SK-N-SH (cell line): ENCODE data around the gene SFN.

Experiments
- CHD2 ChIP-seq: fragments of 150-350 bp; IDR thresholded peaks from 2 replicates; pipeline ENCODE4 v1.6.1; 2018; ENCODE audit warnings: low read length; ENCODE audit not compliant: partially characterized antibody
- CTCF ChIP-seq: fragments of 200-600 bp; sonication (generic); IDR thresholded peaks from 2 replicates; pipeline ENCODE4 v1.6.1; 2017; ENCODE audit warnings: antibody characterized with exemption, mild to moderate bottlenecking, moderate library complexity
- EP300 ChIP-seq, 2 experiments: IDR thresholded peaks; 2 replicates each; pipeline versions ENCODE4 v1.4.0 to v1.6.1; 2012; ENCODE audit warnings: borderline replicate concordance in 1 of 2, low read depth in 1 of 2, low read length in 1 of 2
- FOSL2 ChIP-seq: IDR thresholded peaks from 2 replicates; pipeline ENCODE4 v1.4.0; 2012; ENCODE audit warnings: low read depth, mild to moderate bottlenecking, moderate library complexity, borderline replicate concordance
- FOXJ3 ChIP-seq: sonication (generic); formaldehyde crosslinking; IDR thresholded peaks from 2 replicates; pipeline ENCODE4 v1.5.1; 2020; ENCODE audit warnings: mild to moderate bottlenecking, missing genetic modification reagents
- JUND ChIP-seq: IDR thresholded peaks from 2 replicates; pipeline ENCODE4 v1.4.0; 2012
- MAX ChIP-seq: IDR thresholded peaks from 2 replicates; pipeline ENCODE4 v1.4.0; 2012; ENCODE audit warnings: low read depth
- NRF1 ChIP-seq: IDR thresholded peaks from 2 replicates; pipeline ENCODE4 v1.6.1; 2012; ENCODE audit warnings: low read depth, mild to moderate bottlenecking, low read length
- POLR2AphosphoS5 ChIP-seq: IDR thresholded peaks from 2 replicates; pipeline ENCODE4 v1.6.1; 2012; ENCODE audit warnings: low read depth, low read length
- REST ChIP-seq: IDR thresholded peaks from 2 replicates; pipeline ENCODE4 v1.6.1; 2012; ENCODE audit warnings: mild to moderate bottlenecking, low read depth, low read length, moderate library complexity
- SIN3A ChIP-seq: IDR thresholded peaks from 2 replicates; pipeline ENCODE4 v1.6.1; 2012; ENCODE audit warnings: low read depth, mild to moderate bottlenecking, low read length, moderate library complexity, borderline replicate concordance
- TAF1 ChIP-seq: IDR thresholded peaks from 2 replicates; pipeline ENCODE4 v1.6.1; 2012; ENCODE audit warnings: low read depth, mild to moderate bottlenecking, low read length, moderate library complexity, borderline replicate concordance
- USF1 ChIP-seq: IDR thresholded peaks from 2 replicates; pipeline ENCODE4 v1.4.0; 2012; ENCODE audit warnings: low read depth, borderline replicate concordance
- USF2 ChIP-seq: fragments of 150-350 bp; IDR thresholded peaks from 2 replicates; pipeline ENCODE4 v1.6.1; 2017; ENCODE audit warnings: antibody characterized with exemption, low read length, low read depth, borderline replicate concordance

GRCh38 chr1:26874896-26875295 is 11.9 kb downstream of the SFN start:
- TF ChIP-seq MAX, result no peak
- TF ChIP-seq CHD2, result no peak
- no peak for TF ChIP-seq USF2
- no peak for TF ChIP-seq POLR2AphosphoS5
- no peak for TF ChIP-seq REST
- no peak for TF ChIP-seq TAF1
- no peak for TF ChIP-seq CTCF
- no peak for TF ChIP-seq SIN3A
- TF ChIP-seq USF1, result no peak
- TF ChIP-seq FOXJ3 (CRISPR knock-in tag), result no peak
- TF ChIP-seq EP300 (IDR thresholded peaks at IDR 0.05; ENCODE audit: borderline replicate concordance in 1 of 2, low read depth in 1 of 2, low read length in 1 of 2), result no peak
- TF ChIP-seq FOSL2, result no peak
- no peak for TF ChIP-seq NRF1
- no peak for TF ChIP-seq JUND
